HG03442 (cell line): ENCODE results near the gene MYH7B.

ENCODE experiments used
- ATAC-seq: cut with Tn5 transposase; IDR thresholded peaks from one replicate; pipeline ENCODE4 v1.9.1; 2021; ENCODE audit warnings: mild to moderate bottlenecking, moderate library complexity; ENCODE audit not compliant: unreplicated experiment

Gene MYH7B

DNA sequence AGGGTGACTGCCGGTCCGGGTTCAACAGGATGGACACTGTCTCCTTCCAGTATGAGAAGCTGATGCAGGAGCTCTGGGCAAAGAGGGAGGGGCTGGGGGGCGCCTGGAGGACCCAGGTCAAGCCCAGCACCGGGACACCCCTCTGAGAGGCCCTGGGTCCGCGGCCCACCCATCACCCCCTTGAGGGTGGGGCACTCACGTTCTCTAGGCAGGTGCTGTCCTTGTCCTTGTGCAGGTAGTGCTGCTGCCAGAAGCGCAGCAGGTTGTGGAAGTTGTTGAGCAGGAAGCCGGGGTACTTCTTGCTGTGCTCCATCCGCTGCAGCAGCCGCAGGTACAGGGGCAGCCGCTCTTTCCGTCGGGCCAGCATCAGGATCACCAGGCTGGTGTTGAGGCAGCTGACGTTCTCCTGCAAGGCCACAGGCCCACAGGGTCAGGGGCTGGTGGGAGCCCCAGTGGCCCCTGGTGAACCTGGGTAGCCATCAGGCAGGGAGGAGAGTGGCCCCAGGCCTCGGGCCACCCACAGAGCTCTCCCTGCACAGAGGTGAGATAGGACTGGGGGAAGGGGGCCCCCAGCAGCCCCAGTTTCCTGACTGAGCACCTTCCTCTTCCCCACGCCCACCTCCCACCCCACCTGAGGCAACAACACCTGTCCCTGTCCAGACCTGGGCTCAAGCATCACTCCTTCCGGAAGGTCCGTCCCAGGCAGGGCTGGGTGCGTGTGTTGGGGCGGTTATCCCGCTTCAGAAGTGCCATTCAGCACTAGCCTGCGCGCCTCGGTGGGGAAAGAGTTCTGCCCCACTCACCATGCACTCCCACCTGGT, 47.8 kb downstream of the MYH7B start:
- no peak for ATAC-seq

DNA sequence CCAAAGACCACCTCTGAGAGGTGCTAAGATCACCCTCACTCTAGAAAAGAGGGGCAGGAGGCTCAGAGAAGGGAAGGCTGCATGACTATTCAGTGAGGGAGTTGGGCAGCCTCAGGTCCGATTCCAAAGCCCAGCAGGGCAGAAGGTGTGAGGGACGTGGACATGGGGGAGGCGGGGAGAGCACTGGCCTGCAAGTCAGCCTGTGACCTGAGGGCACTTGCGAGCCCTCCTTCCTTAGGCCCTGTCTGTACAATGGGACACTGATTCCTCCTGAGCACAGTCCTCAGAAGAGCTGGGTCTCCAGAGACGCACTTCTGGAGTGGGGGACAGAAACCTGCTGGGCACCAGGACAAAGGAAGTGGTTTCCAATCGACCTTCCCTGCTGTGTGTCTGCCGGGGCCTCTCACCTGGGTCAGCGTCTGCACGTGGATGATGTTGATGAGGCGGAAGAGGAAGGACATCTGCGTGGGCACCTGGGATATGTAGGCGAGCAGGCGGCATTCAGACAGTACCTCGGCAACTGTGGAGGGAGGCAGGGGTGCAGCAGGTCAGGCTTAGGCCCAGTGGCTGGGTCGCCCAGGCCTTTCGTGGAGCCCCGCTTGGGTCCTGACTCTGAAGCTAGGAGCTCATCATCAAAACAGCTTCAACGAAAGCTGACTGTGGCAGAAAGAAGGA, 48.5 kb downstream of the MYH7B start:
- no peak for ATAC-seq

DNA sequence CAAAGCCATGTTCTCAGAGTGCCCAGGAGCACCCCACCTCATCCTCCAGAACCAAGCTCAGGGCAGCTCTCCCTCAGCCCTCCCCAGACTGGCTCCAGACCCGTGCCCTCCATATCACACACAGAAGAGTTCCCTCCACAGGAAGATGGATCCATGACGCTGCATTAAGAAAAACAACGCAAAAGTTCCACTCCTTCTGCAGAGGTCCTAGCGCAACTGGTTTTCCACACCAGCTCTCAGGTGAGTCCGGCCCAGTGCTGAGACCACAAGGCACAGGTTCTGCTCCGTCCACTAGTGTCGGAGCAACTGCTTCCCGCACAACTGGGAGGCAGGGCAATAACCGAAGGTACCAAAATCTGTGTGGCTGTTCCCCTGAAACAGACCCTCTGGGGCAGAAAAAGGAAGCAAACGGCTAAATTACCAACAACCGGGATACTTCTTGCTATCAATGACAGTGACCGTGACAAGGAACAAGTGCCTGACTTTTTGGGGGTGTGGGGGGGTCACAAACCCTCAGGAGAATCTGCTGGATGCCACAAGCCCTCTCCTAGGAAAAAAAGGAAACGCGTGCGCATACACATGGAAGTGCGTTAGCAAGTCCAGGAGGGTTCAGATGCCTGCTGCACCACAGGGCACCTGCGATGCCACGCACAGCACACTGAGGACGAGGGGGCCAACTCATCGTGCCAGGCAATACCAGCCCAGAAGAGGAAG, 49.2 kb downstream of the MYH7B start:
- ATAC-seq, result no peak
